T47D (cell line): ENCODE data around the gene HDHD2.

ENCODE experiments used
- DNase-seq, 2 experiments: peaks; one replicate each; pipeline versions ENCODE4 v3.0.0 to v3.0.0-alpha.2; 2011 to 2012; ENCODE audit warnings: low read depth in 1 of 2, low spot score in 1 of 2
- JUND ChIP-seq: IDR thresholded peaks from 2 replicates; pipeline ENCODE4 v1.6.1; 2012; ENCODE audit warnings: low read depth
- in situ Hi-C: cut with HindIII; loops from 2 replicates; pipeline ENCODE4 v1.10.0; 2016; ENCODE audit warnings: low sequenced_read_pairs, low pct_unique_long_range_greater_than_20kb

The HDHD2 gene

DNA sequence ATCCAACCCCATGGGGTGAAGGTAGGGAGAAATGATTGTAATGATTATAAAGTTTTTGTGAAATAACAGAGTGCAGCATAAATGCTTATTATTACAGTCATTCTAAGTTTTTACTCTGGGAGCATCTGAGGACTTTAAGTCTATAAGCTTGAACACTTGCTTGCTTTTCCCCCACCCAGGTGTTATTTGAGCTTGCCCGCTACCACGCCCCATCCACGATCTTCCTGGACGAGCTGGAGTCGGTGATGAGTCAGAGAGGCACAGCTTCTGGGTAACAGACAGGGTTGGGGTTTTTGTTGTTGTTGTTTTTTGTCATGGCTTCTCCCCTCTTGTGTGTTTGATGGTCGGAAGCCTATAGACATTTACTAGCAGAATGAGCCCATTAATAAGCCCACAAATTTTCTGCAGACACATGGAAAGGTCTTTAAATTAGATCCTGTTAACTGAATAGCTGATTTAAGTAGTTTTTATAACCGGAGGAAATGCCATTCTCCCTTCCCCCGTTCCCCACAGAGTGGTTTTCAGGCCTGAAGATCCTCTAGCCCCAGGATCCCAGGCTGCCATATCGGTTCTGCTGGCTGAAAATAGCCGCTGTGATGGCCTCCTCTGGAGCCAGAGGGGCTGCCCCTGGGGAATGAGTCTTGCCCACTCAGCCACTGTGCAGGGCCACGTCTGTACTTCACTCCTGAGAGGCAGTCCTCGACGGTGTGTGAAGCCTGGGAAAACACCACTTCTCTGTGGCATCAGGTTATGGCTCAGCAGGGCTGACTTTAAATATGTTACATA lies 75.0 kb downstream of the HDHD2 start:
- no peak for TF ChIP-seq JUND
- no peak for DNase-seq
- in situ Hi-C loops: no loop called here

DNA sequence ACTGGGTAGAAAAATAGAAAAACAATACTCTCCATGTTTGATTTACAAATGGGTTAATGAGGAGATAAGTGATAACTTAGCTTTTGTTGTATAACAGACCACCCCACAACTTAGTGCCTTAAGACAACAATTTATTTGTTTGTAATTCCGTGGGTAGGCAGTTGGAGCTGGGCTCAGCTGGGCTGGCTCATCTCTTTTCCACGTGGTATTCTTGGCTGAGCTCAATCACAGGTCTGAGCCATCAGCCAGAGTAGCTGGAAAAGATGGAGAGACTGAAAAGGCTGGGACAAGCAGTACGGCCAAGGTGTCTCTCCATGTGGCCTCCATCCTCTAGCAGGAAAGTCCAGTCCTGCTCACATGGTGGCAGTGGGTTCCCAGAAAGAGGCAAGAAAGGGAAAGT lies 82.7 kb downstream of the HDHD2 start:
- no peak for TF ChIP-seq JUND
- in situ Hi-C loops: no loop called here
- no peak for DNase-seq

DNA sequence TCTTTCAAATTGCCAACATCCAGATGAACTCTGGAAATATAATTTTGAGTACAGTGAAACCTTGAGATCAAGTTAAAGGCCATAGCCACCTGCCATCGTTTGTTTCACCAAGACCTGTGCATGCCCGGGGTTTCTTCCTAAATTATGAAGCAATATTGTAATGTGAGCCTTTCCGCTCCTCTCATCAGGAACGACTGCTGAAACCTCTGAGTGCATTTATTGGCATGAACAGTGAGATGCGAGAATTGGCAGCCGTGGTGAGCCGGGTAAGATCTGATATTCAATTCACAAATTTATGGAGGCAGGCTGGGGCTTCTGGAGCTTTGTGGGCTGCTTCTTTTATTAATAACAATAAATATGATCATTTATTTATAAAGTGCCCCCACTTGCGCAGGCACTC lies 87.2 kb downstream of the HDHD2 start:
- no peak for DNase-seq
- in situ Hi-C loops: no loop called here
- TF ChIP-seq JUND: no peak

DNA sequence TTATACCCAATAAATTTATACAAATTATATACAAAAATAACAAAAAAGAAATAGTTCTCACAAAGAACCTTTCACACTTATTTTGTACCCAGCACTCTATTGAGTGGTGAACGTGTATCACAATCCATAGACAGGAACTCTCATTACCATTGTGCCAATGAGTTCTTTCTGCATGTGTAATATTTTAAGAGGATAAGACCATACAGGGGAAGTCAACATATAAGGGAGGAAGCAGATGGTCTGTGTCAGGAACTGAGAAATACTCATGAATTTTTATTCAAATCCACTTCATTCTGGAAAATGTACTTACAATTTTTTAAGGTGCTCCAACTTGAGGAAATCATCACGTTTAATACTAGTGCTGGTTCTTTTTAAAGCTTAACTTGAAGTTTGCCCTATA lies 87.8 kb downstream of the HDHD2 start:
- in situ Hi-C loops: no loop called here
- TF ChIP-seq JUND: no peak
- DNase-seq: no peak
